Medulla oblongata (tissue), 1 donor: ENCODE measurements around the gene NHERF2.

ENCODE experiments used
- DNase-seq: peaks from one replicate; pipeline ENCODE4 v3.0.0-alpha.2; 2015; ENCODE audit errors: extremely low spot score

Gene NHERF2

GRCh38 chr16:2082983-2083364 lies 56.3 kb downstream of the NHERF2 start:
- DNase-seq: no peak

GRCh38 chr16:2083409-2083808 lies 56.7 kb downstream of the NHERF2 start:
- no peak for DNase-seq

- DNase-seq: no peak
Observed at GRCh38 chr16:2083876-2084780, 57.4 kb downstream of the NHERF2 start.

- no peak for DNase-seq
Observed at GRCh38 chr16:2084895-2085625, 58.4 kb downstream of the NHERF2 start.

GRCh38 chr16:2085669-2086068 lies 59.0 kb downstream of the NHERF2 start:
- no peak for DNase-seq

GRCh38 chr16:2086106-2086742 lies 59.5 kb downstream of the NHERF2 start:
- DNase-seq: no peak

GRCh38 chr16:2086812-2087747 lies 60.4 kb downstream of the NHERF2 start:
- DNase-seq: no peak

GRCh38 chr16:2087748-2088631 lies 61.3 kb downstream of the NHERF2 start:
- DNase-seq: no peak
